GM18520 (cell line): ENCODE data around the gene CDC14B.
"Not testable (repeated sequence)": the region's sequence is repeated elsewhere in the genome, so short reads cannot be mapped to it uniquely, and the experiment has no call there.

Source experiments
- ATAC-seq: cut with Tn5 transposase; IDR thresholded peaks from one replicate; pipeline ENCODE4 v1.9.1; 2021; ENCODE audit not compliant: unreplicated experiment

CDC14B gene

GRCh38 chr9:96619491-96620180 is at the start of gene CDC14B:
CDC14B (minus strand) TSS chr9:96619843; CDS start chr9:96619378, 465 bp downstream.
- ATAC-seq, result no peak

DNA sequence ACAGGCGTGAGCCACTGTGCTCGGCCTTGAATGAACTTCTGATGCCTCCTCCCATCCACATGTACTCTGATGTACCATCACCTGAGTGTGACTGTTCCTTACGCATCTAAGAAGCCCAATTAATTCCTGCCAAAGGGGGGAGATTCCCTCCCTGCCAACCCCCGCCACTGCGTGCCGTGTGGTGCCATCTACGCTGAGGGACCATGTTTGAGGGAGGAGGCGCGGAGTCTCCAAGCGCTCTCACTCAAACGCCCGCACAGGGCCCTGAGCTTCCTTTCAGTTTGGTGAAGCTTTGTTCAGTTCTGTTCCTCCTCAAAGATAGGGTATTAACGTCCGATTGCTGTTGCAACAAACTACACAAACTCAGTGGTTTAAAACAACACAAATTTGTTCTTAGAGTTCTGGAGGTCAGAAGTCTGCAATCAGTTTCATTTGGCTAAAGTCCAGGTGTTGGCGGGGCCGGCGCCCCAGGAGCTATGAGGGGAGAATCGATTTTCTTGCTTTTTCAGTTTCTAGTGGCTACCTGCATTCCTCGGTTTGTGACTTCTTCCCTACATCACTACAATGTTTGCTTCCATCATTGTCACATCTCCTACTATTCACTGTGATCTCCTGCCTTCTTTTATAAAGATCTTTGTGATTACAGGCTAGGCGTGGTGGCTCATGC is 49.4 kb upstream of the CDC14B start:
- ATAC-seq, result no peak

GRCh38 chr9:96667363-96667728 is 47.7 kb upstream of the CDC14B start:
- no peak for ATAC-seq

DNA sequence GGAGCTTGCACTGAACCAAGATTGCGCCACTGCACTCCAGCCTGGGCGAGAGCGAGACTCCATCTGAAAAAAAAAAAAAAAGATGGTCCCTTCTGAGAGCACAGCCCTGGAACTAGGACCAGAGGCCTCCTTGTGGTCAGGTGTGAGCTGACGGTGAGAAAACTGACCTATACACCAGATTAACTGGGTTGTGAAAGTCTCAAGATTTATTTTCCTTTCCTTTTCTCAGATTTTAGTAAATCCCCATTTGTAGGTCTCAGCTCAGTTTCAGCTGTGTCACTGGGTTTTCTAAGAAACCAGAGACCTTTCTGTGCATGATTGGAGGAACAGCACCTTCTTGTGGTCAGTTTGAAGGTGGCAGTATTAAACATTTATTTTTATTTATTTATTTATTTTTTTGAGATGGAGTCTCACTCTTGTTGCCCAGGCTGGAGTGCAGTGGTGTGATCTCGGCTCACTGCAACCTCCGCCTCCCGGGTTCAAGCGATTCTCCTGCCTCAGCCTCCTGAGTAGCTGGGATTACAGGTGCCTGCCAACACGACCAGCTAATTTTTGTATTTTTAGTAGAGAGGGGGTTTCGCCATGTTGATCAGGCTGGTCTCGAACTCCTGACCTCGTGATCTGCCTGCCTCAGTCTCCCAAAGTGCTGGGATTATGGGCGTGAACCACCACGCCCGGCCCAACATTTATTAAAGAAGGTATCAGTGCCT is 47.2 kb upstream of the CDC14B start:
- ATAC-seq, result peak; percentile 78

DNA sequence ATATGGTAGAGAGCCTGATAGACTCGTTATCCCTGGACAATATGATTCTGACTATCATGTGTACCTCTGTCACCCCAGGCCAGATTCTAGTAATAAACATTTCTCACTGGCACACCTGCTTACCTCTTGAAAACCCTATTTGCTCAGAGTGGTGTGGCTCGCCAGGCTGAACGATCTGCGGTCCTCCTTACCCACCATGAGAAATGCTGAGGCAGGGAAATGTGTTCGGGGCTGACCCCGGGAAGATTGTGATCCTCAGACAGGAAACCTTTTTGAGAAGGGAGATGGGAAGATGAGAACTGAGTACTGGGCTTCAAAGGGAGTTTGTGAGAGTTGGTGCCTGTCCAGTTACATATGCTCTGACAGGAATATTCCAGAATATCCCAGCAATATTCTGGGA is 46.1 kb upstream of the CDC14B start:
- ATAC-seq, result no peak

GRCh38 chr9:96663506-96664120 is 44.0 kb upstream of the CDC14B start:
- ATAC-seq, result no peak

DNA sequence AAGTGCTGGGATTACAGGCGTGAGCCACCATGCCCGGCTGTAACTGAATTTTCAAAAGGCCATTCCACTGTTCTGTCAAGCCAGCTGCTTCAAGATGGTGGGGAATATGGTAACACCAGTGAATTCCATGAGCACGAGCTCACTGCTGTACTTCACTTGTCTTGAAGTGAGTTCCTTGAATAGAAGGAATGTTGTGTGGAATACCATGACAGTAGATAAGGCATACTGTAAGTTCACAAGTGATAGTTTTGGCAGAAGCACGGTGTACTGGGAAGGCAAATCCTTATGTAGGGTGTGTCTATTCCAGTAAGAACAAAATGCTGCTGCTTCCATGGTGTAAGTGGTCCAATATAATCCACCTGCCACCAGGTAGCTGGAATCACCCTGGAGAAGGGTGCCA is 42.1 kb upstream of the CDC14B start:
- no peak for ATAC-seq

- ATAC-seq, result no peak
Observed at GRCh38 chr9:96660692-96661248, 41.1 kb upstream of the CDC14B start.

- peak; percentile 51 for ATAC-seq
Observed at GRCh38 chr9:96655198-96655851, 35.7 kb upstream of the CDC14B start, which contains the start of gene PRXL2C. PRXL2C (minus strand) TSS chr9:96655317; CDS start chr9:96655281, 36 bp downstream.

- ATAC-seq, result peak; percentile 28
Observed at GRCh38 chr9:96654450-96655197, 35.0 kb upstream of the CDC14B start.

DNA sequence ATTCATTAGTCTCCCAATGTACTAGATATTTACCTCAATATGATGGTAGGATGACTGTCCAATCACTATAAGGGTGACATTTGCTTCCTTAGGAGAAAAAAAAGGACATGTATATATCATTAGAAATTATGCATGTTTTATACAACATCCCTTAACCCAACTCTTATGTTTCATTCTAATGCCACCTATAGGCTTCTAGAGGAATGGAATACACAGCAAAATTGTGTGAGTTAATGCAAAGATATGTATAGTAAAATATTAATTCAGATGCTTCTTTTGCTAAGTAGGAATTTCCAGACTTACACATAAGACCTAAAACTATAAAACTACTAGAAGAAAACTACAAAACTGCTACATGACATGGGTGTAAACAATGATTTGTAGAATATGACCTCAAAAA is 32.0 kb upstream of the CDC14B start:
- ATAC-seq, result no peak

GRCh38 chr9:96649620-96650324 is 30.1 kb upstream of the CDC14B start:
- ATAC-seq, result no peak

- no peak for ATAC-seq
Observed at GRCh38 chr9:96646081-96646991, 26.7 kb upstream of the CDC14B start.

DNA sequence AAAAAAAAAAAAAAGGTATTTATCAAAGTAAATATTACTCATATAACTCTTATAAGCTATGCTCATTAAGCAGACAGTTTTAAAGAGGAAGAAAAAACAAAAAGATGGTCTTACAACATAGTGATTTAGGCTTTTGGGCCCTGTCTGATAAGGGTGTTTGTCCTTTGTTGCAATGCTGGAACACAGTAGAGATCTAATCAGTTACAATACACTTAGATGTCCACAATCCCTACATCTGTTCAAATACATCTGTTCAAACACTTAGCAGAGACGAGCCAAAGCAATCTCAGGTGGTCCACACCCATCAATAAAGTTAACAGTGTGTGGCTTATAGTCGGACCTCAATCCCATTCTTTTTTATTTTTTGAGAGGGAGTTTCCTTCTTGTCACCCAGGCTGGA is 24.5 kb upstream of the CDC14B start:
- ATAC-seq, result no peak

- no peak for ATAC-seq
Observed at GRCh38 chr9:96641514-96641913, 21.9 kb upstream of the CDC14B start.

- ATAC-seq, result no peak
Observed at GRCh38 chr9:96638606-96639364, 19.1 kb upstream of the CDC14B start.

DNA sequence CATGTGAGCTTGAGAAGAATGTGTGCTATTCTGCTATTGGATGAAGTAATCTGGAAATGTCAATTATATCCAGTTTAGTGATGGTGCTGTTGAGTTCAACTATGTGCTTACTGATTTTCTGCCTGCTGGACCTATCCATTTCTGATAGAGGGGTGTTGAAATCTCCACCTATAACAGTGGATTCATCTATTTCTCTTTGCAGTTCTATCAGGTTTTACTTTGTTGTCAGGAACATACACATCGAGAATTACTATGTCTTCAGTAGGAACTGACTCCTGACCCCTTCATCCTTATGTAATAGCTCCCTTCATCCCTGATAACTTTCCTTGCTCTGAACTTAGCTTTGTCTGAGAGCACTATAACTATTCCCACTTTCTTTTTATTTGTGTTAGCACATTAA is 16.7 kb upstream of the CDC14B start:
- no peak for ATAC-seq

DNA sequence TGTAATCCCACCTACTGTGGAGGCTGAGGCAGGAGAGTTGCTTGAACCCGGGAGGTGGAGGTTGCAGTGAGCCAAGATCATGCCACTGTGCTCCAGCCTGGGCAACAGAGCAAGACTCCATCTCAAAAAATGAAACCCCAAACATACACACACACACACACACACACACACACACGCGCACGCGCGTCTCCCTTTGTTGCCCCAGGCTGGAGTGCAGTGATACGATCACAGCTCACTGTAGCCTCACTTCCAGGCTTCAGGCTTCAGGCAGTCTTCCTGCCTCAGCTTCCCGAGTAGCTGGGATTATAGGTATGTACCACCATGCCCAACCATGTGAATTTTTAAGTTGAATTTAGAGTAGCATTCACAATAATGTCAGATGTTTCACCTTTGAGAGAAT is 13.9 kb upstream of the CDC14B start:
- not testable (repeated sequence) for ATAC-seq
